ENCODE data around the gene KRTAP9-9.

Gene KRTAP9-9

GRCh38 chr17:41251261-41251660, 3.9 kb upstream of the KRTAP9-9 start:
- Histone ChIP-seq H3K9me3 (no peaks in the 10 kb centered on the region), H3K4me1 (ENCODE audit: control insufficient read depth in 1 of 2, insufficient read depth in 1 of 2, low read depth in 1 of 2, low read length in 1 of 2) (no peaks in the 10 kb centered on the region), H3K27me3 (peaks cover 47% of the 10 kb centered on the region), H3K36me3 (no peaks in the 10 kb centered on the region), H3K4me3 (ENCODE audit: low read depth in 1 of 2, low read length in 1 of 2) (no peak overlapping the region), H3K27ac (no peak overlapping the region)
- no peak for TF ChIP-seq CTCF (IDR thresholded peaks at IDR 0.05)

DNA sequence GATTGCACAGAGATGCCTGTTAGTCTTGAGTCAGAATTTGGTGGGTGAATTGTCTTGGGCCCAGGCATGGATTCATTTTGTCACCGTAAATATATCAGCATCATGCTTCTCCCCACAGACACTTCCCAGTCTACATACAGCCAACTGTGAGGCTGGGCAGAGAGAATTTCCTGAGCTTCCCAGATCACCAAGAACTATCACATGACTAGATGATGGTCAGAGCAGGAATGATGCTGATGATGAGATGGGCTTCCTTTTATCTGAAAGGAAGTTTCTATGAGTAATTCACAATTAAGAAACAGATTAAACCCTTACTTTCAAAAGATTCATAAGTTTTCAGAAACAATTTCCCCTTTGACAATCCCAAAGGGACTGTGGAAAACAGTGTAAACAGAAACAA, 323 bp upstream of the KRTAP9-9 start:
- no peak overlapping the region for H3K27ac ChIP-seq
- H3K4me3 ChIP-seq (ENCODE audit: low read depth in 1 of 2, low read length in 1 of 2) = no peak overlapping the region
- H3K36me3 ChIP-seq = no peaks in the 10 kb centered on the region
- peaks cover 50% of the 10 kb centered on the region for H3K27me3 ChIP-seq
- no peak for TF ChIP-seq CTCF (IDR thresholded peaks at IDR 0.05)
- H3K9me3 ChIP-seq = no peaks in the 10 kb centered on the region
- no peaks in the 10 kb centered on the region for H3K4me1 ChIP-seq (ENCODE audit: control insufficient read depth in 1 of 2, insufficient read depth in 1 of 2, low read depth in 1 of 2, low read length in 1 of 2)

DNA sequence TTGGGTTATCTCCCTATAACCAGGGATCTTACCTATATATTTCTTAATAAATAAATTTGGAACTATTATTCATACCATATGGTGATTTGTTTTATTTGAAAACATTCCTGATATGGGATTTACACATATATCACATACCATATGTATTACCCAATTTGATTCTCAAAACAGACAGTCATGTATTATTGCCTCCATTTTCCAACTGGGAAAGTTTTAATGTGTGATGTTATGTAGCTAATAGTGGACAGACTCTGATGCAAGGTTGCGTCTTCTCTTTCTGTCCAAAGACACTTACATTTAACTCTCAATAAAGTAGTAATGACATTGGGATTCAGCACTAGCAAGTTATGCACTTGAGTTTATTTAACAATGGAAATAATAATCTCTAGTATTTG, 1.1 kb downstream of the KRTAP9-9 start:
- TF ChIP-seq CTCF (IDR thresholded peaks at IDR 0.05) = no peak
- Histone ChIP-seq H3K36me3 (no peaks in the 10 kb centered on the region), H3K4me1 (ENCODE audit: control insufficient read depth in 1 of 2, insufficient read depth in 1 of 2, low read depth in 1 of 2, low read length in 1 of 2) (no peaks in the 10 kb centered on the region)

DNA sequence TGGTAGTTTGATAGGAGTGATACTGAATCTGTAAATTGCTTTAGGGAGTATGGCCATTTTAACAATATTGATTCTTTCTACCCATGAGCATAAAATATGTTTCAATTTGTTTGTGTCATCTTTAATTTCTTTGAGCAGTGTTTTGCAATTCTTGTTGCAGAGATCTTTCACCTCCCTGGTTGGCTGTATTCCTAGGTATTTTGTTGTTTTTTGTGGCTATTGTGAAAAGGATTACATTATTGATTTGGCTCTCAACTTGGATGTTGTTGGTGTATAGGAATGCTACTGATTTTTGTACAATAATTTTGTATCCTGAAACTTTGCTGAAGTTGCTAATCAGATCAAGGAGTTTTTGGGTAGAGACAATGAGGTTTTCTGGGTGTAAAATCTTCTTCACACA, 3.2 kb downstream of the KRTAP9-9 start:
- no peaks in the 10 kb centered on the region for H3K36me3 ChIP-seq
- H3K4me3 ChIP-seq (ENCODE audit: low read depth in 1 of 2, low read length in 1 of 2) = no peak overlapping the region
- no peaks in the 10 kb centered on the region for H3K4me1 ChIP-seq (ENCODE audit: control insufficient read depth in 1 of 2, insufficient read depth in 1 of 2, low read depth in 1 of 2, low read length in 1 of 2)
- no peaks in the 10 kb centered on the region for H3K9me3 ChIP-seq
- H3K27ac ChIP-seq = no peak overlapping the region
- no peak for TF ChIP-seq CTCF (IDR thresholded peaks at IDR 0.05)
- peaks cover 41% of the 10 kb centered on the region for H3K27me3 ChIP-seq

More for the DNA sequence above, 1.1 kb downstream of the KRTAP9-9 start:
- Histone ChIP-seq H3K27ac (no peak overlapping the region), H3K27me3 (peaks cover 40% of the 10 kb centered on the region), H3K4me3 (ENCODE audit: low read depth in 1 of 2, low read length in 1 of 2) (no peak overlapping the region), H3K9me3 (no peaks in the 10 kb centered on the region)

DNA sequence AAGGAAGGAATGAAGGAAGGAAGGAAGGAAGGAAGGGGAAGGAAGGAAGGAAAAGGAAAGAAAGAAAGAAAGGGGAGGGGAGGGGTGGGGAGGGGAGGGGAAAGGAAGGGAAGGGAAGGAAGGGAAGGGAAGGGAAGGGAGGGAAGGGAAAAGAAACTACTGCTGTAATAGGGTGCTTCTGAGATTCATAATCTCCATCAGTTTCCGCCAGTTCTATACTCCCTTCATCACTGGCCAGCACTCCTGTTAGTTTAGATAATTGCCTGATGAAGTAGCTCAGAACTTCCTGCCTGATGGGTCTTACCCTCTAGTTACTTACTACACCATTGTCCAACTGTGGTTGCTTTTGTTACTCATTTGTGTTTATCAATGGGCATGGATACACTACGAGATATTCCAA, 8.0 kb downstream of the KRTAP9-9 start:
- peaks cover 24% of the 10 kb centered on the region for H3K27me3 ChIP-seq
- no peak for TF ChIP-seq CTCF (IDR thresholded peaks at IDR 0.05)
- H3K4me1 ChIP-seq (ENCODE audit: control insufficient read depth in 1 of 2, insufficient read depth in 1 of 2, low read depth in 1 of 2, low read length in 1 of 2) = no peaks in the 10 kb centered on the region
- no peaks in the 10 kb centered on the region for H3K36me3 ChIP-seq
- H3K9me3 ChIP-seq = no peaks in the 10 kb centered on the region
- no peak overlapping the region for H3K27ac ChIP-seq
- no peak overlapping the region for H3K4me3 ChIP-seq (ENCODE audit: low read depth in 1 of 2, low read length in 1 of 2)

- TF ChIP-seq CTCF (IDR thresholded peaks at IDR 0.05) = no peak
- Histone ChIP-seq H3K36me3 (no peaks in the 10 kb centered on the region), H3K27ac (no peak overlapping the region), H3K4me1 (ENCODE audit: control insufficient read depth in 1 of 2, insufficient read depth in 1 of 2, low read depth in 1 of 2, low read length in 1 of 2) (no peaks in the 10 kb centered on the region), H3K4me3 (ENCODE audit: low read depth in 1 of 2, low read length in 1 of 2) (no peak overlapping the region), H3K9me3 (no peaks in the 10 kb centered on the region), H3K27me3 (peaks cover 22% of the 10 kb centered on the region)
Measured at GRCh38 chr17:41264599-41264998, 9.4 kb downstream of the KRTAP9-9 start.

Measured in neutrophil (primary cell).